ENCODE data around the gene KIAA1755.

KIAA1755 gene

DNA sequence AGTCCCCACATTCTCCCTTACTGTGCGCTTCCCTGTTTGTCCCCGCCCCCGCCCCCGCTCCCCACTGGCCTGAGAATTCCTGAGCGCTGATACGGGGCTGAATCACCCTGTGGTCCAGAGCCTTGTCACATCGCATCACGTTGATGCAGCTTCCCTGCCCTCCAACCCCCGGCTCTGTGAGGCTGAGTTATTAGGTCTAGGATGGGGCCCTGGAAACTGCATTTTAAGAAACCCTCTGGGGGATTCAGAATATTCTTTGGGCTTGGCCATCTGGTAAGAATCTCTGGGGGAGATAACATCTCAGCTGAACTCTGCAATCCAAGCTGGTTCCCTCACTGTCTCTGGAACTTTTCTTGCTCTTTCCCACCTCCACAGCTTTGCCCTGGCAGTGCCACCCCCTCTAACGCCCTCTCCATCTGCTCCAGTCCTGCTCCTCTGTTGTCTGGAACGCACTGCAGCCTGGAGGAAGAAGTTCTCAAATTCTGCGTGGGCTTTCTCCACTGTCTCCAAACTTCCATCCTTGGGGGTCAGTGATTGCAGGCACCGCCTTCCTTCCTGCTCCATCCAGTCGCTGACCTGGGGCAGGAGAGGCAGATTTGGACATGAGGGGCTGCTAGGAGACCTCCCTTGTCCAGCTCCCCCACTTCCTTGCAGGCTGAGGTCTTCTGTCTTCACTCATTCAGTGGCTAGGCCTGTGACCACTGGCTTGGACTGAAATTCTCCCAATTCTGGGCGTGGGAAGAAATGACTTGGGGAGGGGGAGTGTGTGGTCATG is 42.6 kb downstream of the KIAA1755 start:
- DNase-seq: peak; percentile 90

DNA sequence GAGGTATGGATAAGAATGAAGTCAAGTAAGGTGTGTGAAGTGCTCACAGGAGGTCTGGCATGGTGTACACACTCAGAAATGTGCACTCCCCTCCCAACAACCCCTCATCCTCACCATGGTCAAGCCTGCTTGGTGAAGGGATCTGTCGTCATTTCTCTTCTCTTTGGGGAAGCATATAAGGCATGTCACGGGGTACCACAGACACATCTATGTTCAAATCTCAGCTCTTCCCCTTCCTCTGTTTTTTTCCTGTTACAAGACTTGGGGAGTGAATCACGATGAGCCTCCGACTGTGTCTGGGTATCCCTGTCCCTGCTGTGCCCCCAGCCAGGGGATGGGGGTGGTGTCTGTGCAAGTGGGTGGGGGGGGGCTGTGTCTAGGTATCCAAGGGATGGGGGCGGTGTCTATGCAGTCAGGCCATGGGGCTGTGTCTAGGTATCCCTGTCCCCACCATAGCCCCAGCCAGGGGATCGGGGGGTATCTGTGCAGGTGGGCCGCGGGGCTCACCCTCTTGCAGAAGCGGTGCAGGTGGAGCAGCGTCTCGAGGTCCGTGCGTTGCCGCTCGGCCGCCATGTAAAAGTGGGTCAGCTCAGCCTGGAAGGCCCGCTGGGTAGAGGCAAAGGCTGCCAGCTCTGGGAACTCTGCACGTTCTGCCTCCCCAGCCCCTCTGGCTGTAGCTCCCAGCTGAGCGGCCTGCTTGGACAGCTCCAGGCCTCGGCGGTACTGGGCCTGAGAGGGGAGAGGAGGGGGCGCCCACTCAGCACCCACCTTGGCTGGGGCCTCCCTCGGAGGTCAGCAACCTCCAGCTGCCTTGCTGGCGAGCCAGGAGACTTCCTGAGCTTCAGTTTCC is 43.6 kb downstream of the KIAA1755 start:
- no peak for DNase-seq

DNA sequence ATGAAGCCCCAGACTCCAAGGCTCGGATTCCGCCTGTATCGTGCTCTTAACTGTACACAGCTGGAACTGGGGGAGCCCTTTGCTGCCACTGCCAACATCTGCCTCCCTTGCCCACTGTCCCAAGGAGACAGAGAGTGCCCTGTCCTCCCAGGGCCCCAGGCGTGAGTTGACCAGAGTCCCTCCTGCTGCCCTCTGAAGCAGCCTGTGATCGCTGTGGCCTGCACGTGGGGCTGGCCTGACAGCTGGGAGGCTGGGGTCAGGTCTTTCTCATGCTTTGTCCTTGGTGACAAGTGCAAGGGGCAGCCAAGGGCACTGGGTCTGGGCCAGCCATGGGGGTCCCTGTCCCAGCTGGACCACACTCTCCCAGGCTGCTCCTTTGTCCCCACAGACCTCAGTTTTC is 44.3 kb downstream of the KIAA1755 start:
- no peak for DNase-seq

DNA sequence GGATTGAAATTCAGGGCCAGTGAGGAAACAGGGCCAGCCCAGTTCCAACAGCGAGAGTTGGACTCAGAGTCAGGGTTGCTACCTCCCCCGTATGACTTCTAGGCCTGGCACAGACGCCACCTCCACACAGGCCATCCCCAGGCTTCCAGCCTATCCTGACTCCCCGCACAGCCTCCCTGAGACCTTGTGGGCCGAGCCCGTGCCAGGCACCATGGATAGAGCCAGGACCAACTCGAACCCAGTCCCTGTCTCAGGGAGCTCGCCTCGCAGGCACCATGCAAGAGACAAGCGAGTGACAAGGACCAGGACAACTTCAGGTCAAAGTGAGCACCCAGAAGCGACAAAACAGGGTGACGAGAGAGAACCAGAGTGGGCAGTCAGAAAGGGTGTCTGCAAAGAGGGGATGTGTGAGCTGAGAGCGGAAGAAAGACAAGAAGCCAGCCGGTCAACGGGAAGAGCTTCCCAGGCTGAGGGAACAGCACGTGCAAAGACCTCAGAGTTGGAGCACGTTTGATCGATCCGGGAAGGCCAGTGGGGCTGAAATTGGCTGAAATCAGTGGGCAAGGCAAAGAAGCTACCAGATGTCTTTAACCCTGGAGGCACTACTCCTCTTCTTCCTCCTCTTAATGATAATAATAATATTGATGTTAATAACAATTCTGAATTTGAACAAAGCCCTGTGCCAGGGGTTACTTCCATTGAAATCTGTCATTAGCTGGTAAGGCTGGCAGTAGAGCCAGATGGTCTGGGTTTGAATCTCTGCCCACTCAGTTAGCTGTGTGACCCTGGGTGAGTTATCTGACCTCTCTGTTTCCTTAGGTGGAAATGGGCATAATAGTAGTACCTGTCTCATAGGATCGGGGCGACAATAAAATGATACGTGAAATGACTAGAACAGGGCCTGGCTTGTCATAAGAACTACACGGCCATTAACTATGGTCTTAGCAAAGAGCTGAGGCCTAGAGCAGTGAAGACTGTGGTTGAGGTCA is 45.0 kb downstream of the KIAA1755 start:
- DNase-seq: no peak

DNA sequence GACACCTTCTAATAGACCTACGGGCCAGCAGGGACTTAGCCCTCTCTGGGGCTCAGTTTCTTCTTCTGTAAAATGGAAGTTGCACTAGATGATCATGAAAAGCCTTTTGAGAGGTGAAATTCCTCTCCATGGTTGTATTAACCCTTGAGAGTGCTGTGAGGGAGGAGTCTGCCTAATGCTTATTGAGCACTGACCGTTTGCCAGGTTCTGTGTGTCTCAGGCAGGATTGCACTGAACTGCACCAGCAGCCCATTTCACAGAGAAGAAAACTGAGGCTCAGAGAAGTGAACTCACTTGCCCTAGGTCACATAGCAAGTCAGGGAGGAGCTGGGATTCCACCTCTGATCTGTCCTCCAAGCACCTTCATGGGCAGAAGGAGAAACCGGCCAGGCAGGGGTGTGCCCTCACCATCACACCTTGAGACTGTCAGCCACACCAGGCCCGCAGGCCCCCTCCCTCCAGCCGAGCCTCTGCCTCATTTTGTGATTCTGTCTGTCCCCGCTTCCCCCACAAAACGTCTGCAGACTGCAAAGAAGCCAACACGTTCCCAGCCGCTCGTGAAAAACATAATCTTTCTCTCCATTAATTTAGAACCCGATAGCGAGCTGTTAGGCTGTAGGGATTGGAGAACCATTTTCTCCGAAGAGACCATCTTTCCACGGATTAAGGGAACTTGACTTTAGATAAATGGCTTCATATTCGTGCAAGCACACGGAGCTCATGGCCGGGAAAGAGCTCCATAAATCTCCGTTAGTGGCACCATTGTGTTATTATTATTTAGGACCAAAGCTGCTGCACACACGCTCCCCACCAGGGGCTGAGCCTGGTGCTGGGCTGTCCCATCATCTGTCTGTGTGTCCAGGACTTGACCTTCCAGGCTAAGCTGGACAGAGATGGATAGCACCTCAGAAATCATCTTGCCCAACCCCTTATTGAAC is 46.0 kb downstream of the KIAA1755 start:
- DNase-seq: no peak

DNA sequence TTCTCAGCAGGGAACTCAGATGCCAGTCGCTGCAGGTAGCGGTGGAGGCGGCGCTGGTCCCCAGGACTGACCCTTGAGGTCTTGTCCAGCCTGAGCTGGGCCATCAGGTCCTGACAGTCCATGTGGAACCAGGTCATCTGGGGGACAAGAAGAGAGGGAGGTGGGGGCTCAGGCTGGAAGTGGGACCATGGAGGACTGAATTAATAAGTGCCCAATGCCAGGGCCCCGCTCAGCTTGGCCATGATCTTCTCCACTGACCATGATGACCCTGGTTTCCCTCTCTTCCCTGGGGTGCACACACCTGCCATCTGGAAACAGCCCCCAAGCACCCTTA is 47.0 kb downstream of the KIAA1755 start:
- DNase-seq: no peak

DNA sequence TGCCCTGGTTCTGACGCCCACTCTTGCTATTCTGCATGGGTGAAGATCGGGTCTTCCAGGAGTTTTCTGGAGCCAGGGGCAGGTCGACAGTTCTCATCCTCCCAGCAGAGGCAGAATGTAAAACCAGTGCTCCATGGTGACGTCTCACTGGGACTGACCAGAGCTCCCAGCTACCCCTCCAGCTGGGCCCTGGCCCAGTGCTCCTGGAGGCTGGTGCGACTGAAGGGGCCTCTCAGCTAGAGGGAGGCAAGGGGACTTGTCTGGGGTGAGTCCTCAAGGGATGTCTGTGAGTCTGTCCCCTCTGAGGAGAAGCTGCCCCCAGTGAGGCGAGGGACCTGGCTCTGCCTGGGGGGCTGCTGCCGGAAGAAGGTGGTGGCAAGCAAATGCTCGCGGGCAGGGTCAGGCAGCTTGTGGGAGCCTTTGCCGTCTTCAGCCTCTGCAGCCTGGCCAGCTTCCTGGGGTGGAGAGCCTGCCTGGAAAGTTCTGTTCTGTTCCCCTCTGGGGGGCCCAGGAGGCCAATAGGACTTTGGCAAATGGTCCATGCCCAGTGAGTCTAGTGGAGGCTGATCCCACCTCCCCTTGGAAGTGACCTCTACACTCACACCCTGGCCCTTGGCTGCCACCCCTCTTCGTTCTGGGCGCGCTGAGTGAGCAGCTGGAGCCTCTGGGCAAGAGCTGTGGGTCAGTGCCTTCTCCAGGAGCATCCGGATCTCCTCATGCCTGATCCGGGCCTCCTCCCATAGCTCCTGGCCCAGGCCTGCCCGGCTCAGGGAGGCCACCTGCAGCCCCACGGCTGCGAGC is 47.5 kb downstream of the KIAA1755 start:
- DNase-seq: no peak

DNA sequence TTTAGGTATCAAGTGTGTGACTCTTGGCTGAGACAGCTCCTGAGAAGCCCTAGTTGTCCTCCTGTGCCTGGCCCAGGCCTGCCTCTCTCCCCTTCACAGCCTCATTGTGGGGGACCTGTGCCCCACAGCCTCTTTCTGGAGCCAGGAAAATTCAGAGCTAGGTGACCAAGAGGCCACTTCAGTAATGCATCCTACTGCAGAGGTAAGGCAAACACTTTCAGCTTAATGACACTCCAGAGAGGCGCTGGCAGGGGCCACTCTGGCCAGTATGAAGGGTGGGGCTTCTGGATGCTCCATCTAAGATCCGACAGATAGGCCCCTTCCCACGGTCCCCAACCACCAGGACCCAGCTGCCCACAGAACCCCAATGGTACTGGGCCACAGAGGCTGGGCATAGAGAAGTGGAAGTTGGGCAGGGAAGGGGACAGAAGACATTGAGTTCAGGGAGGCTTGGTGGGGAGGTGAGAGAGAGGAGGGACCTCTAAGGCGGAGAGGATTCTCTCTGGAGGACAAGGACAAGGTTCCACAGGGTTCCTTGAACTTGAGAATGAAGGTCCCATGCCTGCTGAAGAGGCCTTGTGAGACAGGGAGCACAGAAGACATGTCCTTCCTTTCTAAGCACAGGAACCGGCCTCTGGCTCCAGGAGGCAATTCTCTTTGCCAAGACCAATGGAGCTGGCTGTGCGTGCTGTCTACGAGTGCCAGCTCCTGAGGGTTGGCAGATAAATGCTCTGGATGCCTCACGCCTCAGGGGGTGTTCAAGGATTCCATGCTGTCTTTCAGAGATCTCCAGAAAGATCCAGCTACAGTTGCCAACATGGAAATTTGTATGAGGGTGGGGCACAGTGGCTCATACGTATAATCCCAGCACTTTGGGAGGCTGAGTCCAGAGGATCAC is 49.1 kb downstream of the KIAA1755 start:
- no peak for DNase-seq

DNA sequence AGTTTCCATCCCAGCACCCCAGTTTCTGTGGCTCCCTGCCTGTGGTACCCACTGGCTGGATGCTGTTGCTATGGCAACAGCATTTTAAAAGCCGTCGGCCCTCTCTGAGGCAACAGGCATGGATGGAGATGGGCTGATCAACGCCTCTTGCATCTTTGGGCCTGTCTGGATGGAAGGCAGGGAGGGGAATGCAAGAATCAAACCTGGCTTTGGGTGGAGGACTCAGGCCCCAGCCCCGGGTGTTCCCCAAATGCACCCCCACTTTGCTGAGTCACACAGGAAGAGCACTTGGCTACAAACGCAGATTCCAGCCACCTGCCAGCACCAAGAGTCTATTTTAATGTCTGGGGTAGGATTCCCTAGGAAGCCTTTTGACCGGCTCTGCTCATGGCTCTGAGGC is 49.8 kb downstream of the KIAA1755 start:
- peak; percentile 68 for DNase-seq

DNA sequence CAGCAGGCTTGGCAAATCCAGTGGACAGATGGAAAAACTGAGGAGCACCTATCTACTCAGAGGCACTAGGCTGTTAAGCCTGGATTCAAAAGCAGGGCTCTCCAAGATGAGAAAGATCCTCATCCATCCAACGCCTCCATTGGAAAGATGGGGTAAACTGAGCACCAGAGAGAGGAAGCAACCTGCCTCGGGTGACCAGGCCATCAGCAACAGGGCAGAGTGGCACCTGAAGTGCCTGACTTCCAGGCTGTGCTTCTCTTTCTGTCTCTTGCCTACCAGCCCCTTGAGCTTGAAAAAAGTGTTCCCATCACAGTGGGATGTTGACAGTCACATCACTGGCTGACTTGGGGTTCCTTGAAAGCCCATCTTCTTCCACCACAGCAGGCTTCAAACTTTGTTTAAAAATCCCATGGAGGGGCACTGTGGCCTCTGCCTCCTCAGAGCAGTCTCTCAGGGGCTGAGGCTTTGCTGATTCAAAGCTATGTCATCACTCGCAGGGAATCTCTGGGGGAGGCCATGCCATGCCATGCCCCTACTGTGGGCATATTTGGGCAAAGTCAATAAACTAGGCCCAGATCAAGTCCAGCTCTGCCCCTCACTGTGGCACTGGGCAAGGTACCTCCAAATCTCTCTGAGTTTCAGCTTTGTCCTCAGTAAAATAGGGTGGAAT is 50.7 kb downstream of the KIAA1755 start:
- peak; percentile 24 for DNase-seq

DNA sequence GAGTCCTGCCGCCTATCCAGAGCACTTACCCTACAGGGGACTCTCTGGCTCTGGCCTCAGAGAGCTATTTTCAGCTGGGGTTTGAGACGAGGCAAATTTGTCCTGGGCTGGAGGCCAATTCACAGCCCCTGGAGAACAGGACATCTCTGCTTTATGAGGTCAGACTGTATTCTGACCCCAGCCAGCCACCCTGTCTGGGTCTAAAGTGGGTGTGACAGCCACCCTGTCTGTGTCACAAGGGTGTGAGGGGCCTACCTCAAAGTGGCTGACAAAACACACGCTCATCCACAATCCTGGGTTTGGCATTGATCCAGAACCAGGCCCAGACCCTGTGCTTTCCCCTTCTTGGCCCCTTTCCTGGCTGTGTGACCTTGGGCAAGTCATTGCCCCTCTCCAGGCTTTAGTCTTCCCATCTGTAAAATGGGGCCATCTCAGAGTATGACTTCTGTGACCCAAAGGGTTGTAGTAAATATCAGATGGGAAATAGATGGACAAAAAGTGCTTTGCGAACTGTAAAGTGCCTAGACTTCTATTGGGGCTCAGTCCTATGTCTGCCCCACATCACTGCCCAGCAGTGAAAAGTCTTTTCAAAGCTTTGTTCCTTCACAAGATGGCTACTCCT is 51.4 kb downstream of the KIAA1755 start:
- DNase-seq: no peak

DNA sequence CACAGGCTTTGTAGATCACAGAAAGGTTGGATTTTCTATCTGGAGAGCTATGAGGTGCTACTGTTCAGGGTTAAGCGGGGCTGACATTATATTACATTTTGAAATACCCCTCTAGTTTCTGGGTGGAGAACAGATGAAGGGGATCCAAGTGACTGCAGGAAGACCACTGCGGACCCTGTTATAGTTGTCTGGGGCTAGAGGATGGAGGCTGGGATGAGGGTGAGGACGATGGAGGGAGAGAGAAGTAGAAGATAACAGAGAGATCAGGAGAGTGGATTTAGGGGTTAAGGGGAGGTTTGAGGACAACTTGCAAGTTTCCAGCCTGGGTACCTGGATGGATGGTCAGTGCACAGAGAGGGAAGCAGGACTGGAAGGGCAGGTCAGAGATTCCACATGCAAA is 52.0 kb downstream of the KIAA1755 start:
- DNase-seq: no peak

DNA sequence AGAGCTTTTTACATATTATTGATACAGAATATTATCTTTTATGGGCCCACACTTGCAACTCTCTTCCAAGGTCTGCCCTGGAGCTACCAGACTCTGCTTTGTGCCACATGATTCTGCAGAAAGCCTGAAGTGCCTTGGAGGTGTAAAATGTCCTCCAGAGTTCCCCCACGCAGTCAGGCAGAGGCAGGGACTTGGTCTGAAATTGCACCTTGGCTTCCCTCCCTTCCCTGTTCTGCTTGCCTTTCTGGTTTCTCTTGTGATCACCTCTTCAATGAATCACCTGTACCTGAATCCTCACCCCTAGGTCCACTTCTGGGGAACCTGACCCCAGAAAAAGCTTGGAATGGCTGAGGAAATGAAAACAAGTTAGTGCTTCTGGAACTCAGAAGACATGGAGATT is 52.4 kb downstream of the KIAA1755 start:
- no peak for DNase-seq

DNA sequence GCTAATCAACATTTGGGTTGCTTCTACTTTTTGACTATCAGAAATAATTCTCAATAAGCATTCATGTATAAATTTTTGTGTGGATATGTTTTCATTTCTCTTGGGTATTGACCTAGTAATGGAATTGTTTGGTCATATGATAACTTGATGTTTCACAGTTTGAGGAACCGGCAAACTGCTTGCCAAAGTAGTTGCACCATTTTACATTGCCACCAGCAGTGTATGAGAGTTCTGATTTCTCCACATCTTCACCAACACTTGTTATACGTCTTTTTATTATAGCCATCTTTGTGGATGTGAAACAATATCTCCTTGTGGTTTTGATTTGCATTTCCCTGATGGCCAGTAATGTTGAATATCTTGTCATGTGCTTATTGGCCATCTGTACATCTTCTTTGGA is 52.9 kb downstream of the KIAA1755 start:
- no peak for DNase-seq

DNA sequence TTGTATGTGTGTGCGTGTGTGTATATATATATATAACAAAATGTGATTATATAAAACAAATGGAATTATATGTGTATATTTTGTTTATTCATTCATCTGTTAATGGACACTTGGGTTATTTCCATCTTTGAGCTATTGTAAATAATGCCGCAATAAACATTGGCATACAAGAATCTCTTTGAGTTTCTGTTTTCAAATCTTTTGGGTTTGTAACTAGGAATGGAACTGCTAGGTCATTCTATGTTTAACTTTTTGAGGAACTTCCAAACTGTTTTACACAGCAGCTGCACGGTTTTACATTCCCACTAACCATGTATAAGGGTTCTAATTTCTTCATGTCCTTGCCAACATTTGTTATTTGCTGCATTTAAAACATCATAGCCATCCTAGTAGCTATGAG is 55.5 kb downstream of the KIAA1755 start:
- no peak for DNase-seq

DNA sequence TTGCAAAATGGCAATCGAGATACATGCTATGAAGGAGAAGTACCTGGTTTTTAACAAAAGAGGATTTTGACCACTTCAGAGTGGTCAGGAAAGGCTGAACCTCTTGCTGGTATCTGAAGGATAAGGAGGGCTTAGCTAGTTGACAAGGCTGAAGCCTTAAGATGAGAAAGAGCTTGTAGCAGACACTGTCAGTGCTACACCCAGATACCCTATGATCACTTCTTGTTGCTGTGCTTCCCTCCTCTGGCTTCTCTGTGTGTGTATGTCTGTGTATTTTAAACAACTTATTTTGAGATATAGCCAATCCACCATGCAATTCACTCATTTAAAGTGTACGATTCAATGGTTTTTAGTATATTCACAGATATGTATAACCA is 56.6 kb downstream of the KIAA1755 start:
- no peak for DNase-seq

DNA sequence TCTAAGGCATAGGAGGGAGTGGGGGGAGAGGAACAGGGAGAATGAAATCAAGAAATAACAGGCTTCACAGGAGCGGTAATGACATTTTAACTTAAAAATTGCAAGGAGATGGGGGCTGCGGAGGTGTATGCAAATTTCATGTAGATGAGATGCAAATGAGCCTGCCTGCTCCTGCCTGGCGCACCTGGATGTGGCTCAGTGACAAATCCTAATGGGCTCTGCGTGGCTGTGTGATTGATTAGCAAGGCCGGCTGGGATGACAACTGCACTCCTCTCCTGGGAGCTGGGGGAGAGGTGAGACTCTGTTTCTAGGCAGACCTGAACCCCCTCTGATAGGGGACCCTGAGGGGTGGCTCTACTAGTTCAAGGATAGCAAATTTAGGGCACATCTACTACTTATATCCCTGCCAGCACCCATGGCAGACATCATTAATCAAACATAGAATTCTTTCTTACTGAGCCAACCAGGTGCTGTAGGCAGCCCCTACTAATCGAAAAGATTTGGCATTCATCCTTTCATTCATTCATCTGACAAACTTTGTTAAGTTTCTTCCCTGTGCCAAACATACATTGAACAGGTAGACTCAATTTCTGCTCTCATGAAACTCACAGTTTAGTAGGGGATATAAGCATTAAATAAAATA is 57.1 kb downstream of the KIAA1755 start:
- no peak for DNase-seq

DNA sequence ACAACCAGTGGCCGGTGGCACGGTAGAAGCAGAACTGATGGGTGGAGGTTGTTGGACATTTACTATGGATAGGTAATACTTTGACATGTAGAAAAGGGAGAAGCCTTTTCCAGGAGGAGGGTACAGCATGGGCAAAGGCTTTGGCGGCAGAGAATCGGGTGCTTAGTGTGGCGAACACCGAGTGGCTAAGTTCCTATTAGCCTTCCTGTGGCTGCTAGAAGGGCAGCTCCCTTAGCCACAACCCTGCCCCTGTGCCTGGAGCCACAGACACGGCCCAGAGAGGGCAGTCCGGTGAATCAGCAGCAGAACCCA is 57.6 kb downstream of the KIAA1755 start:
- no peak for DNase-seq
